ENCODE results near the gene TNFRSF6B.
"Not testable (repeated sequence)": the region's sequence is repeated elsewhere in the genome, so short reads cannot be mapped to it uniquely, and the experiment has no call there.

Gene TNFRSF6B

DNA sequence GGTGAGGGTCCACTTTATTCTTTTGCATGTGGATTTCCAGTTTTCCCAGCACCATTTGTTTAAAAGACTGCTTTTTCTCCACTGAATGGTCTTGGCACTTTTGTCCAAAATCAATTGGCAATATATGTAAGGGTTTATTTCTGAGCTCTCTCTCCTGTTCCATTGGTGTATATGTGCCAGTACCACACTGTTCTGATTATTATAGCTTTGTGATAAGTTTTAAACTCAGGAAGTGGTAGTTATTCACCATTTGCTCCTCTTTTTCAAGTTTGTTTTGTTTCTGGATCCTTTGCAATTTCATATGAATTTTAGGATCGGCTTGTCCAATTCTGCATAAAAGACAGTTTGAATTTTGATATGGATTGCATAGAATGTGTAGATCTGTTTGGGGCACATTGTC lies 15.7 kb downstream of the TNFRSF6B start:
- DNase-seq, result no peak

DNA sequence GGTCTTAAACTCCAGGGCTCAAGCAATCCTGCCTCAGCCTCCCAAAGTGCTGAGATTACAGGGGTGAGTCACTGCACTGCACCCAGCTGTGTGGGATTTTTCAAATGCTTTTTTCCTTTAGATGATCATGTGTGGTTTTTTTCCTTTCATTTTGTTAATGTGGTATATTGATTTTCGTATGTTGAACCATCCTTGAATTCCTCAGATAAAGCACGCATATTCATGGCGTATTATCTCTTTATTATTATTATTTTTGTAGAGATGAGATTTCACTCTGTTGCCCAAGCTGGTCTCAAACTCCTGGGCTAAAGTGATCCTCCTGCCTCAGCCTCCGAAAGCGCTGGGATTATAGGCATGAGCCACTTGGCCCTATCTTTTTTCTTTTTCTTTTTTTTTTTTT lies 18.4 kb downstream of the TNFRSF6B start:
- no peak for DNase-seq

DNA sequence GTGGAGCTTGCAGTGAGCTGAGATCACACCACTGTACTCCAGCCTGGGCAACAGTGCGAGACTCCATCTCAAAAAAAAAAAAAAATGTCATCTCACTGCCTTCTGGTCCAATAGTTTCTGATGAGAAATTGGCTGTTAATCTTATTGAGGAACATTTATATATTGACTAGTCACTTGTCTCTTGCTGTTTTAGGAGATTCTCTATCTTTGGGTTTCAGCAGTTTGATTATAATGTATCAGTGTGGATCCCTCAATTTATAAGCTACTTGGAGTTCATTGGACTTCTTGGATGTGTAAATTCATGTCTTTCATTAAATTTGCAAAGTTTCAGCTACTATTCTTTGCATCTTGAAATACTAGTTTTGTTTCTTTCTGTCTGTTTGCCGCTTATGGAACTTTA lies 22.5 kb downstream of the TNFRSF6B start:
- no peak for DNase-seq

DNA sequence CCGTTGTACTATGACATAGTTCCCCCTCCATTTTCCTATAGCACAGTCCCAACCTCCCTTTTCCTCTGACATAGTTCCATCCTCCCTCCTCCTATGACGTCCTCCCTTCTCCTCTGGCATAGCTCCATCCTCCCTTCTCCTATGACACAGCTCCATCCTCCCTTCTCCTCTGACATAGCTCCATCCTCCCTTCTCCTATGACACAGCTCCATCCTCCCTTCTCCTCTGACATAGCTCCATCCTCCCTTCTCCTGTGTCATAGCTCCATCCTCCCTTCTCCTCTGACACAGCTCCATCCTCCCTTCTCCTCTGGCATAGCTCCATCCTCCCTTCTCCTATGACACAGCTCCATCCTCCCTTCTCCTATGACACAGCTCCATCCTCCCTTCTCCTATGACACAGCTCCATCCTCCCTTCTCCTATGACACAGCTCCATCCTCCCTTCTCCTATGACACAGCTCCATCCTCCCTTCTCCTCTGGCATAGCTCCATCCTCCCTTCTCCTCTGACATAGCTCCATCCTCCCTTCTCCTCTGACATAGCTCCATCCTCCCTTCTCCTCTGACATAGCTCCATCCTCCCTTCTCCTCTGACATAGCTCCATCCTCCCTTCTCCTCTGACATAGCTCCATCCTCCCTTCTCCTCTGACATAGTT lies 26.6 kb downstream of the TNFRSF6B start:
- DNase-seq, result not testable (repeated sequence)

DNA sequence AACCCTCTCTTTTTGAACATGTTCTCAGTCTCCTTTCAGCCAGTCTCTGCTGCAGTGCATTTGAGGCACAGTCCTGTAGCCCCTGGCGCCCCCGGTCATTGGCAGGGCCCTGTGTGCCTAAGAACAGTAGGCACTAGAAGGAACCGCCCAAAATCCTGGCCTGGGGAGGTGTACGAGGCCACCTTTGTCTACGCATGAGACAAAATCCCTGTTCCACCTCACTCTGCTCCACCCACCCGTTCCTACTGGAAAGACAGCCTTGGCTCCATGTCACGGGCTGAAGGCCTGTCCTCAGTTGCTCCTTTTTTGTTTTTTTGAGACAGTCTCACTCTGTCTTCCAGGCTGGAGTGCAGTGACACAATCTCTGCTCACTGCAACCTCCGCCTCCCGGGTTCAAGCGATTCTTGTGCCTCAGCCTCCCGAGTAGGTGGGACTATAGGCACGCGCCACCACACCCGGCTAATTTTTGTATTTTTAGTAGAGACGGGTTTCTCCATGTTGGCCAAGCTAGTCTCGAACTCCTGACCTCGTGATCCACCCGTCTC lies 33.8 kb downstream of the TNFRSF6B start:
- DNase-seq, result not testable (repeated sequence)

DNA sequence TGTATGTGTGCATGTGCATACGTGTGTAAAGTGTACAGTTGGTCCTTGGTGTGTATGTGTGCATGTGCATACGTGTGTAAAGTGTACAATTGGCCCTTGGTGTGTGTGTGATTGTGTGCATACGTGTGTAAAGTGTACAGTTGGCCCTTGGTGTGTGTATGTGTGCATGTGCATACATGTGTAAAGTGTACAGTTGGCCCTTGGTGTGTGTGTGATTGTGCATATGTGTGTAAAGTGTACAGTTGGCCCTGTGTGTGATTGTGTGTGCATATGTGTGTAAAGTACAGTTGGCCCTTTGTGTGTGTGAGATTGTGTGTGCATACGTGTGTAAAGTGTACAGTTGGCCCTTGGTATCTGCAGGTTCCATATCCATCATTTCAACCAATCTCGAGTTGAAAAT lies 35.0 kb downstream of the TNFRSF6B start:
- DNase-seq, result no peak

DNA sequence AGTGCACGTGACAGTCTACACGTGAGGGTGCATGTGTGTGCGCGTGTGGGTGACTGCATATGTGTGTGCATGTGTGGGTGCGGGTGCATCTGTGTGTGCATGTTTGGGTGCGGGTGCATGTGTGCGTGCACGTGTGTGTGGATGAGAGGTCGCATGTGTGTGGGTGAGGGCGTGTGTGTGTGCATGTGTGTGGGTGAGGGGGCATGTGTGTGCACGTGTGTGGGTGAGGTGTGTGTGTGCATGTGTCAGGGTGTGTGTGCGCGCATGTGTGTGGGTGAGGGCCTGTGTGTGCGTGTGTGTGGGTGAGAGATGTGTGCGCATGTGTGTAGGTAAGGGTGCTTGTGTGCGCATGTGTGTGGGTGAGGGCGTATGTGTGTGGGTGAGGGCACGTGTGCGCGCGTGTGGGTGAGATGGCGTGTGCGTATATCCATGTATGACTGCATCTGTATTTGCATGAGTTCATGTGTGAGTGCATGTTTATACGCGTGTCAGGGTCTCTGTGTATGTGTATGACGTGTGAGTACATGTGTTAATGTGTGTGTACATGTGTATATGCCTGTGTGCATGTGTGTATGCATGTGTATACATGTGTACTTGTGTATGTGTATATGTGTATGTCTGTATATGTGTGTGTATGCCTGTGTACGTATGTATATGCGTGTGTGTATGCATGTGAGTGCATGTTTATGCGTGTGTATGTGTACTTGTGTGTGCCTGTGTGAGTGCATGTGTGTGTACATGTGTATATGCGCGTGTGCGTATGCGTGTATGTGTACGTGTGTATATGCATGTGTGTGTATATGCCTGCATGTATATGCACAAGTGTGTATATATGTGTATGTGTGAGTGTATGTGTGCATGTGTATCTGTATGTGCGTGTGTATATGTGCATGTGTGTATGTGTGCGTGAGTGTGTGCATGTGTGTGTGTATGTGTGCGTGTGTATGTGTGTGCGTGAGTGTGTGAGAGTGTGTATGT lies 36.0 kb downstream of the TNFRSF6B start:
- DNase-seq, result no peak

DNA sequence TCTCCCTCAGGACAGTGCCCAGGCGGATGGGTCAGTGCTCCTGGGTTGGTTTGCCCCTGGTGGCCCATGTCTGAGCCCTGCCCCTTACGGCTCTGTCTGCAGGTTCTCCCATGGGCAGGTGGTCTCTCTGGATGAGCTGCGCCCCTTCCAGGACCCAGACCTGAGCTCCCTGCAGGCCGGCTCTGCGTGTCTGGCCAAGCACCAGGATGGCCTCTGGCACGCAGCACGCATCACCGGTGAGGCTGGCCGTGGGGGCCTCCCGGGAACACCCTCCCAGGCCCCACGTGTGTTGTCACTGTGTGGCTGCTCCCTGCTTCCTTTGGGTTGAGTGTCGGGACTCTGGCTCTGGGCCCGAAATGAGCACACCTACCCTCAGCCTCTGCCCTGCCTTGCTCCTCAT lies 36.7 kb downstream of the TNFRSF6B start:
- no peak for DNase-seq

DNA sequence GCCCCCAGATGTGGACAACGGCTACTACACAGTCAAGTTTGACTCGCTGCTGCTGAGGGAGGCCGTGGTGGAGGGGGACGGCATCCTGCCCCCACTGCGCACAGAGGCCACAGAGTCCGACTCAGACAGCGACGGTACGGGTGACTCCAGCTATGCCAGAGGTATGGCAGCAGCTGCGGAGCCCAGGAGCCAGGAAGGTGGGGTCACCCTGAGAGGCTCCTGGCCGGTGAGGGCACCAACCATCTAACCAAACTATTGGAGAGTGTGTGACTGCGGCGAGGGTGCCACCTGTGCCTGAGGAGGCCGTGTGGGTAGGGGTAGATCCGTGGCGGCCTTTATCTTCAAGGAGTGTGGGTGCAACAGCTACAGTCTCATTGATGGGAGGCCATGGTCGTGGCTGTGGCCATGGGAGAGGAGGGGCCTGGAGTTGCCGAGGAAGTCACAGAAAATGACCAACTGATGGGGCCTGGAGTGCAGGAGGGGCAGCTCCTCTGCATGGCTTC lies 37.2 kb downstream of the TNFRSF6B start:
- DNase-seq, result no peak

DNA sequence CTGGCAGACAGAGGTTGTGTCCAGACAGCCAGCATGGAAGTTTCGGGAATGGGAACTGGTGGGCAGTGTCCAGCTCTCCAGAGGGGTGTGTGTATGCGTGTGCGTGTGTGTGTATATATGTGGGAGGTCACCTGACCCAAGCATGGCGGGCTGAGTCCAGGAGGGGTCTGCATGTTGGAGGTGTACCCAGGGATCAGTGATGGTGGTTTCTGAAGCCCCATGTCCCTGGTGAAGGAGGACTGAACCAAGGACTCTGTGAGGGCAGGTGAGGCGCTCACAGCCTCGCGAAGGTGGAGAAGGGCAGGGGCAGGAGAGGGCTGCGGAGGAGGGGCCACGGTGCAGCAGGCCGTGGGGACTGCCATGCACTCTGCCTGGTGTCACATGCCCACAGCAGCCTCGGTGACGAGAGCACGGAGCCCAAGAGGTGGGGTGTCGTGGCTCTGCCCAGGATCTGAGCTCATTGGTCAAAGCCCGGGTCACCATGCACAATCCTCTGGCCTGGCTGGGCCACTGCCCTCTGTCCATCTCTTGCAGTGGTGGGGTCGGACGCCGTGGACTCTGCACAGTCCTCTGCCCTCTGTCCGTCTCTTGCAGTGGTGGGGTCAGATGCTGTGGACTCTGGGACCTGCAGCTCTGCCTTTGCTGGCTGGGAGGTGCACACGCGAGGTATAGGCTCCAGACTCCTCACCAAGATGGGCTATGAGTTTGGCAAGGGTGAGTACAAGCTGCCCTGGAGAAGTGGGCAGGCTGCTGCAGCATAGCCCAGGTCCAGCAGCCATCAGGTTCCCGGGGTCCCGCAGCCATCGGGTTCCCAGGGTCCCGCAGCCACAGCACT lies 37.9 kb downstream of the TNFRSF6B start:
- DNase-seq, result no peak

DNA sequence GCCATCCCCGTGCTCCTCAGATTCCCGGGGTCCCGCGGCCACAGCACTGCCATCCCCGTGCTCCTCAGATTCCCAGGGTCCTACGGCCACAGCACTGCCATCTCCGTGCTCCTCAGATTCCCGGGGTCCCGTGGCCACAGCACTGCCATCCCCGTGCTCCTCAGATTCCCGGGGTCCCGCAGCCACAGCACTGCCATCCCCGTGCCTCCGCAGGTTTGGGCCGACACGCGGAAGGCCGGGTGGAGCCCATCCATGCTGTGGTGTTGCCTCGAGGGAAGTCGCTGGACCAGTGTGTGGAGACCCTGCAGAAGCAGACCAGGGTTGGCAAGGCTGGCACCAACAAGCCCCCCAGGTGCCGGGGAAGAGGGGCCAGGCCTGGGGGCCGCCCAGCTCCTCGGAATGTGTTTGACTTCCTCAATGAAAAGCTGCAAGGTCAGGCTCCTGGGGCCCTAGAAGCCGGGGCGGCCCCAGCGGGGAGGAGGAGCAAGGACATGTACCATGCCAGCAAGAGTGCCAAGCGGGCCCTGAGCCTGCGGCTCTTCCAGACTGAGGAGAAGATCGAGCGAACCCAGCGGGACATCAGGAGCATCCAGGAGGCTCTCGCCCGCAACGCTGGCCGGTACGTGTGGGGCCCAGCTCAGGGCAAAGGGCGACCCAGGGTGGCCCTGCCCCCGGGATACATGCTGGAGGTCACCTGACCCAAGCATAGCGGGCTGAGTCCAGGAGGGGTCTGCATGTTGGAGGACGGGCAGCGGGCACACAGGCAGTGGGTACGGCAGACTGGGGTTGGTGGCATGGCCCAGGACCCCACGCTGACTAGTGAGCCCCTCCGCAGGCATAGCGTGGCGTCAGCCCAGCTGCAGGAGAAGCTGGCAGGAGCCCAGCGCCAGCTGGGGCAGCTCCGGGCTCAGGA lies 38.8 kb downstream of the TNFRSF6B start:
- DNase-seq, result no peak

DNA sequence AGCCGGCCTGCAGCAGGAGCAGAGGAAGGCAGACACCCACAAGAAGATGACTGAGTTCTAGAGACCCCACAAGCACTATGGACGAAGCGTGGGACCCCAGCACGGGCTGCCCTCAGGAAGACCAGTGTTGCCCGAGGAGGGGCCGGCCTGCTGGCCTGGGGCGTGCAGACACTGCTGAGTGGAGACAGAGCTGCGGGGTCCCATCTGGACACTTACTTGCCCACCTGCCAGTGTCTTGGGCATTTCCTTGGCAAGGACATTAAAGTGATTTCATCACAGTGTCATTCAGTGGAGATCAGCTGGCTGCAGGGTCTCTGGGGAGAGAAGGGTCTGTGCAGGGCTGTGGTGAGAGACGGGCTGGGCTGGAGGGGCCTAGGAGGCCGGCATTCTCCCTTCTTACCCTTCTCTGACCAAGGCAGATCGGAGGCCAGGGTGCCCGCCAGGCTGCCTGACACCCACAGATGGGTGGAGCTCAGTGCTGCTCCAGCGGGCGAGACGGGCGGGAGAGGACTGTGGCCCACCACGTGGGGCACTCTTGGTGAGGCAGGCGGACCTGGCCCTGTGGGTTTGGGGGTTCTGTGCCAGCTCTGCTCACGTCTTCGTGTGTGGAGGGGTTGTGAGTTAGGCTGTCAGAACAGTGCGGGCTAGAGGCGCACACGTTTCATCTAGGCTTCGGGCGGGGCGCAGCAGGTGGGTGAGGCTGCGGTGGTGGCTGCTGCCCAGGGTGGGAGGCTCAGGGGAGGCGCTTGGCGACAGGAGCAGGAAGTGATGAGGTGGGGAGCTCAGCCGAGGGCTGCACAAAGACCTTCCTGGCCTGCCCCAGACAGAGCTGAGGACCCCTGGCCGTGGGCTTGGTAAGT lies 39.6 kb downstream of the TNFRSF6B start, which contains the start of gene LIME1:
Gene LIME1 (plus strand): TSS at position 806 of the 860 bp plus-strand sequence. CDS start 886 bp downstream, outside the sequence.
- DNase-seq, result no peak

DNA sequence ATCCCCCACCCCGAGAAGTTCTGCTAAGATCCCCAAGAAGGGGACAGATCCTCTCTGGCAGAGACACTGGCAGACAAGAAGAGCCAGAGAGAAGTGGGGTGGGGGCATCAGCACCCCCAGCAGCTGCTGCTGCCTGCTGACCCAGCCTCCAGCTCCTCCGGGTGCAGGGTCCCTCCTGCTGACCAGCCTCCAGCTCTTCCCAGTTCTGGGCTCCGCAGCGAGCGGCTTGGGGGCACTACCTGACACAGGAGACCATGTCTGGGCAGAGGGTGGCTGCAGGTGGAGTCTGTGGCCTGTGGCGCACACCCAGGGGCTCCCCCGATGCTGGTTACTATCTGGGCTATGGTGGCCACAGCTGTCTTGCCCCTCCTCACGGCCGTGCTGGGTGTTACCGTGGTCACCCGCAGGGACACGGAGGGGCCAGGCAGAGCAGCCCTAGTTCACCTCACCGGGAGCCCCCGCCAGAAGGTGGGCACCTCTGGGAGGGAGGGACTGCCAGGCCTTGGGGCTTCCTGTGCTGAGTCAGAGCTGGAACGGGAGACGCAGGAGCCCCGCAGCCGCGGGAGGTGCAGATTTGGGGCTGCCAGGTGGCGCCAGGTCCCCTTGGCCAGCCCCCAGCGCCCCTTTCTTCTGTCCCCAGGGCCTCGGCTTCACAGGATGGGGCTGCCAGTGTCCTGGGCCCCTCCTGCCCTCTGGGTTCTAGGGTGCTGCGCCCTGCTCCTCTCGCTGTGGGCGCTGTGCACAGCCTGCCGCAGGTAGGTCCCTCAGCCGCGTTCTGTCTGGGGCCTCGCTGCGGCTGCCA lies 40.6 kb downstream of the TNFRSF6B start:
- DNase-seq, result no peak

DNA sequence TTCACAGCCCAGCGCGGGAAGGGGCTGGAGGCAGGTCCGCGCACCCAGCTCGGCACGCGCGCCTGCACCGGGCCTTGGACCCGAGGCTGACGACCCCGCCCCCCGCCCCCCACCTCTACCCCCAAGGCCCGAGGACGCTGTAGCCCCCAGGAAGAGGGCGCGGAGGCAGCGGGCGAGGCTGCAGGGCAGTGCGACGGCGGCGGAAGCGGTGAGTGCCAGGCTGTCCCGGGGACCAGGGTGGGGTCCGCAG lies 41.2 kb downstream of the TNFRSF6B start:
- no peak for DNase-seq

DNA sequence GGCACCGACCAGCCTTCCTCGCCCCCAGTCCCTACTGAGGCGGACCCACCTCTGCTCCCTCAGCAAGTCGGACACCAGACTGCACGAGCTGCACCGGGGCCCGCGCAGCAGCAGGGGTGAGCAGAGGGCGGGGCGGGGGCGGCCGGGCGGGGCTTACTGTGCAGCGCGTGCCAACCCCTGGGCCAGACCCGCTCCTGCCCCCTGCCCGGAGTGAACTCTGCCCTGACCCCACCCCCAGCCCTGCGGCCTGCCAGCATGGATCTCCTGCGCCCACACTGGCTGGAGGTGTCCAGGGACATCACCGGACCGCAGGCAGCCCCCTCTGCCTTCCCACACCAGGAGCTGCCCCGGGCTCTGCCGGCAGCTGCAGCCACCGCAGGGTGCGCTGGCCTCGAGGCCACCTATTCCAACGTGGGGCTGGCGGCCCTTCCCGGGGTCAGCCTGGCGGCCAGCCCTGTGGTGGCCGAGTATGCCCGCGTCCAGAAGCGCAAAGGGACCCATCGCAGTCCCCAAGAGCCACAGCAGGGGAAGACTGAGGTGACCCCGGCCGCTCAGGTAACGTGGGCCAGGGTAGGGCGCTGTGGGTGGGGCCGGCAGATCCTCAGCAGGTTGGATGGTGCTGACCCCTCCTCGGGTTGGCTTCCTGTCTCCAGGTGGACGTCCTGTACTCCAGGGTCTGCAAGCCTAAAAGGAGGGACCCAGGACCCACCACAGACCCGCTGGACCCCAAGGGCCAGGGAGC lies 41.7 kb downstream of the TNFRSF6B start:
- DNase-seq, result no peak

DNA sequence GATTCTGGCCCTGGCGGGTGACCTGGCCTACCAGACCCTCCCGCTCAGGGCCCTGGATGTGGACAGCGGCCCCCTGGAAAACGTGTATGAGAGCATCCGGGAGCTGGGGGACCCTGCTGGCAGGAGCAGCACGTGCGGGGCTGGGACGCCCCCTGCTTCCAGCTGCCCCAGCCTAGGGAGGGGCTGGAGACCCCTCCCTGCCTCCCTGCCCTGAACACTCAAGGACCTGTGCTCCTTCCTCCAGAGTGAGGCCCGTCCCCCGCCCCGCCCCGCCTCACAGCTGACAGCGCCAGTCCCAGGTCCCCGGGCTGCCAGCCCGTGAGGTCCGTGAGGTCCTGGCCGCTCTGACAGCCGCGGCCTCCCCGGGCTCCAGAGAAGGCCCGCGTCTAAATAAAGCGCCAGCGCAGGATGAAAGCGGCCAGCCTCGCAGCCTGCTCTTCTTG lies 42.3 kb downstream of the TNFRSF6B start:
- DNase-seq, result no peak

DNA sequence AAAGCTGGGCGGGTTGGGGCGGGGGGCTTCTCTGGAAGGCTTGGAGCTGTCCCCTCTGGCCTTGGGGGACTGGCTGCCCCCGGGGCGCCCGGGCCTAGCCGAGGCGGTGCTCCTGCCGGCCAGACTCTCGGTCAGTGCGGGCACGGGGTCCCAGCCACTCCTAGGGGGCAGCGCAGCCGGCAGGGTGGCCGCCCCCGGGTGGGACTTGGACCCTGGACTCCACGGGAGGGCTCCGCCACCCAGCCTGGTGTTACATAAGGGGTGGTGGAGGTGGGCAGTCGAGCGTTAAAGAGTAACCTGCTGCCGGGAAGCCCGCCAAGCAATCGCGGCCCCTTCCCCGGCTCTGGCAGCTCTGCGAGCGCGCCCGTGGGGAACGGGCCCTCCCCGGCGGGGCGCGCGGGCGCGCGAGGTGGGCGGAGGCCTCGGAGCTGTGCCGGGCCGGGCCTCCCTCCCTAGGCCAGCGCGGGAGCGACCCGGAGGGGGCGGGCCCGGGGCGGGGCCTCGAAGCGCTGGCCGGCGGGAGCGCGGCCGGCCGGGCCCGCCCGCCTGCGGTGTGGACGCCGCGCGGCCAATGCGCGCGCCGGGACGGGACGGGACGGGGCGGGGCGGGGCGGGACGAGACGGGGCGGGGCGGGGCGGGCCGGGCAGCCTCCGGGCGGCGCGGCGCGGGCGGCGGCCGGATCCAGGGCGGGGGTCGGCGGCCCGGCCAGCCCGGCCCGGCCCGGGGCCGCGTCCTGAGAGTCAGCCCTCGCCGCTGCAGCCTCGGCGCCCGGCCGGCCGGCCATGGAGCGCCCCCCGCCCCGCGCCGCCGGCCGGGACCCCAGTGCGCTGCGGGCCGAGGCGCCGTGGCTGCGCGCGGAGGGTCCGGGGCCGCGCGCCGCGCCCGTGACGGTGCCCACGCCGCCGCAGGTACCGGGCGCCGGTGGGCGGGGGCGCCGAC lies 42.9 kb downstream of the TNFRSF6B start, which contains the start of gene SLC2A4RG:
Gene SLC2A4RG (plus strand): TSS at position 647 of the 940 bp plus-strand sequence. CDS start 137 bp downstream, at position 784.
- DNase-seq, result peak; percentile 37
